Smooth muscle cell (in vitro differentiated cells): Measurements from ENCODE around the gene NFKBIE. TPM values are rescaled to one million over a fixed set of nuclear protein-coding genes. Genes with fewer than 3 reads are reported as not detected.

Source experiments
- DNase-seq: peaks from one replicate; lab custom pipeline; 2025; ENCODE audit not compliant: unreplicated experiment; lab: John Stamatoyannopoulos, UW
- H2AFZ ChIP-seq: fragments of 200-600 bp; sonication (generic); 2 replicates; pipeline ENCODE4 v1.6.0; 2016; ENCODE audit warnings: antibody characterized with exemption, low read depth, mild to moderate bottlenecking
- H3F3A ChIP-seq: fragments of 200-600 bp; sonication (generic); 2 replicates; pipeline ENCODE4 v1.6.0; 2017; ENCODE audit warnings: antibody characterized with exemption, low read depth
- H3K27ac ChIP-seq: fragments of 200-600 bp; sonication (generic); 2 replicates; pipeline ENCODE4 v1.5.1; 2016; ENCODE audit warnings: low read depth, mild to moderate bottlenecking
- H3K27me3 ChIP-seq: fragments of 200-600 bp; sonication (generic); 2 replicates; pipeline ENCODE4 v1.6.1; 2016; ENCODE audit warnings: low read depth, mild to moderate bottlenecking
- H3K36me3 ChIP-seq: fragments of 200-600 bp; sonication (generic); 2 replicates; pipeline ENCODE4 v1.5.1; 2016; ENCODE audit warnings: low read depth
- H3K4me1 ChIP-seq: fragments of 200-600 bp; sonication (generic); 2 replicates; pipeline ENCODE4 v1.5.1; 2016; ENCODE audit warnings: low read depth
- H3K4me2 ChIP-seq: fragments of 200-600 bp; sonication (generic); 2 replicates; pipeline ENCODE4 v1.6.0; 2016; ENCODE audit warnings: mild to moderate bottlenecking
- H3K4me3 ChIP-seq: fragments of 200-600 bp; sonication (generic); 2 replicates; pipeline ENCODE4 v1.5.1; 2016; ENCODE audit warnings: mild to moderate bottlenecking
- H3K79me2 ChIP-seq: fragments of 200-600 bp; sonication (generic); 2 replicates; pipeline ENCODE4 v1.6.0; 2016; ENCODE audit warnings: low read depth, mild to moderate bottlenecking
- H3K9ac ChIP-seq: fragments of 200-600 bp; sonication (generic); 2 replicates; pipeline ENCODE4 v1.6.0; 2016; ENCODE audit warnings: low read depth
- H3K9me3 ChIP-seq: fragments of 200-600 bp; sonication (generic); replicated peaks from 2 replicates; pipeline ENCODE4 v1.5.1; 2016; ENCODE audit warnings: low read depth
- H4K20me1 ChIP-seq: fragments of 200-600 bp; sonication (generic); 2 replicates; pipeline ENCODE4 v1.6.0; 2016; ENCODE audit warnings: low read depth
- WGBS: methylation state at CpG from one replicate; pipeline ENCODE4 v1.1.7; 2016; ENCODE audit warnings: low lambda C conversion rate; 5-methylcytosine and 5-hydroxymethylcytosine counted together
- polyA plus RNA-seq: library from polyadenylated mRNA; unstranded; fragments of >200 nt; fragmentation: Nextera tagmentation; extraction: Ambion mirVana; gene quantifications from 2 replicates; pipeline ENCODE4 v1.2.1, GENCODE V29; 2016
- total RNA-seq: library from RNA; depleted of rRNA; stranded (reverse); fragments of >200 nt; gene quantifications from 2 replicates; pipeline ENCODE4 v1.2.3, GENCODE V29; 2014
- TF ChIP-seq, protein P1 (sequence below): fragments of 200-600 bp; sonication (generic); IDR thresholded peaks from 2 replicates; pipeline ENCODE4 v1.5.1; 2017; ENCODE audit warnings: borderline replicate concordance, mild to moderate bottlenecking, antibody characterized with exemption; ENCODE audit not compliant: insufficient read depth, poor library complexity, severe bottlenecking

Gene NFKBIE
- total and polyA plus RNA-seq, 2 experiments from 2014 or later: 7.0 to 12.3 TPM

GRCh38 chr6:44235891-44236516 is 29.3 kb downstream of the NFKBIE start:
- Histone ChIP-seq H3K27me3 (no peaks in the 10 kb centered on the region), H3F3A (no peaks in the 10 kb centered on the region), H3K36me3 (no peaks in the 10 kb centered on the region), H3K9ac (no peak overlapping the region), H3K4me2 (no peak overlapping the region), H3K9me3 (no peaks in the 10 kb centered on the region), H3K27ac (no peak overlapping the region), H2AFZ (no peak overlapping the region), H3K4me1 (peaks cover 11% of the 10 kb centered on the region), H4K20me1 (no peaks in the 10 kb centered on the region), H3K79me2 (no peaks in the 10 kb centered on the region), H3K4me3 (no peak overlapping the region)
- DNase-seq: no peak
- WGBS: 96% methylated on average over 6 of the region's 6 CpGs
- TF ChIP-seq, protein P1, sequence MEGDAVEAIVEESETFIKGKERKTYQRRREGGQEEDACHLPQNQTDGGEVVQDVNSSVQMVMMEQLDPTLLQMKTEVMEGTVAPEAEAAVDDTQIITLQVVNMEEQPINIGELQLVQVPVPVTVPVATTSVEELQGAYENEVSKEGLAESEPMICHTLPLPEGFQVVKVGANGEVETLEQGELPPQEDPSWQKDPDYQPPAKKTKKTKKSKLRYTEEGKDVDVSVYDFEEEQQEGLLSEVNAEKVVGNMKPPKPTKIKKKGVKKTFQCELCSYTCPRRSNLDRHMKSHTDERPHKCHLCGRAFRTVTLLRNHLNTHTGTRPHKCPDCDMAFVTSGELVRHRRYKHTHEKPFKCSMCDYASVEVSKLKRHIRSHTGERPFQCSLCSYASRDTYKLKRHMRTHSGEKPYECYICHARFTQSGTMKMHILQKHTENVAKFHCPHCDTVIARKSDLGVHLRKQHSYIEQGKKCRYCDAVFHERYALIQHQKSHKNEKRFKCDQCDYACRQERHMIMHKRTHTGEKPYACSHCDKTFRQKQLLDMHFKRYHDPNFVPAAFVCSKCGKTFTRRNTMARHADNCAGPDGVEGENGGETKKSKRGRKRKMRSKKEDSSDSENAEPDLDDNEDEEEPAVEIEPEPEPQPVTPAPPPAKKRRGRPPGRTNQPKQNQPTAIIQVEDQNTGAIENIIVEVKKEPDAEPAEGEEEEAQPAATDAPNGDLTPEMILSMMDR: no peak

- Histone ChIP-seq H3K9ac (no peak overlapping the region), H3K79me2 (no peaks in the 10 kb centered on the region), H3K4me2 (peak overlapping the region; percentile 49), H3K36me3 (no peaks in the 10 kb centered on the region), H3K4me1 (peaks cover 11% of the 10 kb centered on the region), H3F3A (no peaks in the 10 kb centered on the region), H3K4me3 (no peak overlapping the region), H4K20me1 (no peaks in the 10 kb centered on the region), H3K9me3 (no peaks in the 10 kb centered on the region), H2AFZ (no peak overlapping the region), H3K27me3 (no peaks in the 10 kb centered on the region), H3K27ac (peak overlapping the region; percentile 44)
- TF ChIP-seq, protein P1: no peak
- 82% methylated on average over 6 of the region's 6 CpGs for WGBS
- no peak for DNase-seq
Observed at GRCh38 chr6:44235269-44235668, 30.1 kb downstream of the NFKBIE start.

- H3K9me3 ChIP-seq: no peaks in the 10 kb centered on the region
- no peak overlapping the region for H3K9ac ChIP-seq
- peak overlapping the region; percentile 60 for H3K4me2 ChIP-seq
- WGBS: 37% methylated on average over 5 of the region's 5 CpGs
- H3F3A ChIP-seq: no peaks in the 10 kb centered on the region
- peaks cover 11% of the 10 kb centered on the region for H3K4me1 ChIP-seq
- no peaks in the 10 kb centered on the region for H3K79me2 ChIP-seq
- peak overlapping the region; percentile 86 for H2AFZ ChIP-seq
- no peaks in the 10 kb centered on the region for H4K20me1 ChIP-seq
- no peaks in the 10 kb centered on the region for H3K27me3 ChIP-seq
- no peak overlapping the region for H3K4me3 ChIP-seq
- TF ChIP-seq, protein P1: peak; percentile 60
- peak overlapping the region; percentile 44 for H3K27ac ChIP-seq
- DNase-seq: no peak
- H3K36me3 ChIP-seq: no peaks in the 10 kb centered on the region
Observed at GRCh38 chr6:44234101-44235025, 31.0 kb downstream of the NFKBIE start.
